ENCODE measurements around the gene TSPAN32.

DNA sequence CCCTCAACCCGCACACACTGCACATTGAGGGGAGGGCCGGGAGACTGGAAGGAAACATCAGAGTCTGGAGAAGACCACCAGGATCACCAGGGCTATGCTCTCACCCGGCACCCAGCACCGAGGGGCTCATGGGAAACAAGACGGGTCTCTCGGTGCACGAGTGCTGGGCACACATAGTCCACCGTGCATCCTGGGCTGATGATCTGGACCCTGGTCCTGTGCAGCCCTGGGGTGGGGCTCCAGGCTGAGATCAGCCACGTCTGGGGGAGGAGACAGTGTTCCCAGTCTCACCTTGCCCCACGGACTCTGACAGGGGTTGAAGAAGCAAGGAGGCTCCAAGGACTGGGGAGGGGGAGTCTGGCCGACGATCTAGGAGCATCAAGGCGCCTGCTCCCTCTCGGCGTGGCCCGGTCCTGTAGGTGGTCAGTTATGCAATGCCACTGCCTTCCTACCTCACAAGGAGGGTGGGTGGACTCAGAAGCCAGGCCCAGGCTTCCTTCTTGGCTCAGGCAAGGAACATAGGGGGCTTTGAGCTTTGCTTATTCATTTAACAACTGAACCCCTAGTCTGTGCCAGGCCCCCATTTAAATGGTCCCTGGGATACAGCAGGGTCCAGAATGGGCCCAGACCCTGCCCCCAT is 63.9 kb downstream of the TSPAN32 start:
- TF ChIP-seq, protein P1, sequence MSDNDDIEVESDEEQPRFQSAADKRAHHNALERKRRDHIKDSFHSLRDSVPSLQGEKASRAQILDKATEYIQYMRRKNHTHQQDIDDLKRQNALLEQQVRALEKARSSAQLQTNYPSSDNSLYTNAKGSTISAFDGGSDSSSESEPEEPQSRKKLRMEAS (IDR thresholded peaks at IDR 0.05): no peak
- TF ChIP-seq CEBPB (IDR thresholded peaks at IDR 0.05): no peak
- no peak for TF ChIP-seq CREB1 (IDR thresholded peaks at IDR 0.05; ENCODE audit: low read depth)
- no peak for TF ChIP-seq TCF12 (IDR thresholded peaks at IDR 0.05; ENCODE audit: low read depth)
- TF ChIP-seq YY1 (IDR thresholded peaks at IDR 0.05; ENCODE audit: low read depth): no peak
- TF ChIP-seq ZBTB7A (IDR thresholded peaks at IDR 0.05; ENCODE audit: low read depth): no peak
- TF ChIP-seq EGR1 (IDR thresholded peaks at IDR 0.05): no peak

Data from Ishikawa (cell line).